ENCODE data around the gene SPG21. TPM values are rescaled to one million over a fixed set of nuclear protein-coding genes. Genes with fewer than 3 reads are reported as not detected.

SPG21 gene
- total and polyA plus RNA-seq, 2 of the 13 experiments (the other 11 are each of a cell fraction or from before 2014, with no cell fraction given) = 36.7 to 42.4 TPM

DNA sequence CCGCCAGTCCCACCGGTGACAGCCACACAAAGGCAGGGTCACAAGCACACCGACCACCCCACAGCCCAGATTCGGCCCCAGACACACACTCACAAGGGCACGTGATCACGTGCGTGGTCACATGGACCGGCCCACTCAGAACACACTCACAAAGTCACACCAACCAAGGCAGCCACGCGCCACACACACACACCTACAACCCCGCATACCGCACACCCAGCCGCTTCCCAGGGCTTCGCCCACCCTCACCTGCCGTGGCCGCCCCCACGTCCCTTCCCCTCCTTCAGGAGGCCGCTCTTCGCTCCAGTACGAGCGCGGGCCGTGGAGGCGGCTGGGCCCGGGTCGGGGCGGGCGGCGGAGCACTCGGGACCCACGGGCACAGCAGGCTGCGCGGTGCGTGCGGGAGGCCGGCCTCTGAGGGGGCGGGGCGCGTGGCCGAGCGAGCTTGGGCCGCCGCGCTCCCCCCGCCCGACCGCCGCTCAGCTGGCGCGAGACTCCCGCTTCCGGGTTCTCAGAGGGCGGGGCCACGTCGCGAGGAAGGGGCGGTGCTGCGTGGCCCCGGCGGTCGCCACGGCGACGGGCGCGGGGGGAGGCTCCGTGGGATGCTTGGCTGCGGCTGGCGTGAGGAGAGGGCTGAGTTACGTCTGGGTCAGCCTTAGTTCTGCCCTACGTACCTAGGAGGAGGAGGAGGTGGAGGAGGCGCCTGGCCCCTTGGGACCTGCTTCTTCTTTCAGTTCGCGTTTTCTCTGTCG is at the start of gene SPG21 (continued):
- TF ChIP-seq, protein P1, sequence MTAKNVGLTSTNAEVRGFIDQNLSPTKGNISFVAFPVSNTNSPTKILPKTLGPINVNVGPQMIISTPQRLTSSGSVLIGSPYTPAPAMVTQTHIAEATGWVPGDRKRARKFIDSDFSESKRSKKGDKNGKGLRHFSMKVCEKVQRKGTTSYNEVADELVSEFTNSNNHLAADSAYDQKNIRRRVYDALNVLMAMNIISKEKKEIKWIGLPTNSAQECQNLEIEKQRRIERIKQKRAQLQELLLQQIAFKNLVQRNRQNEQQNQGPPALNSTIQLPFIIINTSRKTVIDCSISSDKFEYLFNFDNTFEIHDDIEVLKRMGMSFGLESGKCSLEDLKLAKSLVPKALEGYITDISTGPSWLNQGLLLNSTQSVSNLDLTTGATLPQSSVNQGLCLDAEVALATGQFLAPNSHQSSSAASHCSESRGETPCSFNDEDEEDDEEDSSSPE (CRISPR knock-in tag; IDR thresholded peaks at IDR 0.05) = peak; percentile 74
- TF ChIP-seq GPN1 (CRISPR knock-in tag; IDR thresholded peaks at IDR 0.05; ENCODE audit: borderline replicate concordance) = no peak
- peak; percentile 80; the same call in 1 of the 2 replicates for TF ChIP-seq ZFP90 (CRISPR knock-in tag; IDR thresholded peaks at IDR 0.05; ENCODE audit: borderline replicate concordance)
- peak; percentile 27 for TF ChIP-seq HDAC2 (CRISPR knock-in tag; IDR thresholded peaks at IDR 0.05)
- peak; percentile 70; the same call in 1 of the 2 replicates for TF ChIP-seq THAP11 (CRISPR knock-in tag; IDR thresholded peaks at IDR 0.05)
- TF ChIP-seq MED8 (CRISPR knock-in tag; IDR thresholded peaks at IDR 0.05; ENCODE audit: insufficient replicate concordance) = peak; percentile 62
- TF ChIP-seq, protein P2, sequence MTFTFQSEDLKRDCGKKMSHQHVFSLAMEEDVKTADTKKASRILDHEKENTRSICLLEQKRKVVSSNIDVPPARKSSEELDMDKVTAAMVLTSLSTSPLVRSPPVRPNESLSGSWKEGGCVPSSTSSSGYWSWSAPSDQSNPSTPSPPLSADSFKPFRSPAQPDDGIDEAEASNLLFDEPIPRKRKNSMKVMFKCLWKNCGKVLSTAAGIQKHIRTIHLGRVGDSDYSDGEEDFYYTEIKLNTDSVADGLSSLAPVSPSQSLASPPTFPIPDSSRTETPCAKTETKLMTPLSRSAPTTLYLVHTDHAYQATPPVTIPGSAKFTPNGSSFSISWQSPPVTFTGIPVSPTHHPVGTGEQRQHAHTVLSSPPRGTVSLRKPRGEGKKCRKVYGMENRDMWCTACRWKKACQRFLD (CRISPR knock-in tag; IDR thresholded peaks at IDR 0.05; ENCODE audit: borderline replicate concordance) = 0 out of 2 replicates have a peak, but pooled peaks have one; percentile 67
- no peak for TF ChIP-seq ZNF552 (CRISPR knock-in tag; IDR thresholded peaks at IDR 0.05; ENCODE audit: borderline replicate concordance)
- TF ChIP-seq ISL2 (CRISPR knock-in tag; IDR thresholded peaks at IDR 0.05) = peak; percentile 18; the same call in 1 of the 2 replicates
- TF ChIP-seq, protein P3, sequence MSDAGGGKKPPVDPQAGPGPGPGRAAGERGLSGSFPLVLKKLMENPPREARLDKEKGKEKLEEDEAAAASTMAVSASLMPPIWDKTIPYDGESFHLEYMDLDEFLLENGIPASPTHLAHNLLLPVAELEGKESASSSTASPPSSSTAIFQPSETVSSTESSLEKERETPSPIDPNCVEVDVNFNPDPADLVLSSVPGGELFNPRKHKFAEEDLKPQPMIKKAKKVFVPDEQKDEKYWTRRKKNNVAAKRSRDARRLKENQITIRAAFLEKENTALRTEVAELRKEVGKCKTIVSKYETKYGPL (CRISPR knock-in tag; IDR thresholded peaks at IDR 0.05) = 0 out of 2 replicates have a peak, but pooled peaks have one; percentile 59
- TF ChIP-seq PHF5A (CRISPR knock-in tag; IDR thresholded peaks at IDR 0.05; ENCODE audit: low read depth, unreplicated experiment) = no peak
- TF ChIP-seq, protein P4, sequence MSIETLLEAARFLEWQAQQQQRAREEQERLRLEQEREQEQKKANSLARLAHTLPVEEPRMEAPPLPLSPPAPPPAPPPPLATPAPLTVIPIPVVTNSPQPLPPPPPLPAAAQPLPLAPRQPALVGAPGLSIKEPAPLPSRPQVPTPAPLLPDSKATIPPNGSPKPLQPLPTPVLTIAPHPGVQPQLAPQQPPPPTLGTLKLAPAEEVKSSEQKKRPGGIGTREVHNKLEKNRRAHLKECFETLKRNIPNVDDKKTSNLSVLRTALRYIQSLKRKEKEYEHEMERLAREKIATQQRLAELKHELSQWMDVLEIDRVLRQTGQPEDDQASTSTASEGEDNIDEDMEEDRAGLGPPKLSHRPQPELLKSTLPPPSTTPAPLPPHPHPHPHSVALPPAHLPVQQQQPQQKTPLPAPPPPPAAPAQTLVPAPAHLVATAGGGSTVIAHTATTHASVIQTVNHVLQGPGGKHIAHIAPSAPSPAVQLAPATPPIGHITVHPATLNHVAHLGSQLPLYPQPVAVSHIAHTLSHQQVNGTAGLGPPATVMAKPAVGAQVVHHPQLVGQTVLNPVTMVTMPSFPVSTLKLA (IDR thresholded peaks at IDR 0.05) = peak; percentile 95
- TF ChIP-seq, protein P5, sequence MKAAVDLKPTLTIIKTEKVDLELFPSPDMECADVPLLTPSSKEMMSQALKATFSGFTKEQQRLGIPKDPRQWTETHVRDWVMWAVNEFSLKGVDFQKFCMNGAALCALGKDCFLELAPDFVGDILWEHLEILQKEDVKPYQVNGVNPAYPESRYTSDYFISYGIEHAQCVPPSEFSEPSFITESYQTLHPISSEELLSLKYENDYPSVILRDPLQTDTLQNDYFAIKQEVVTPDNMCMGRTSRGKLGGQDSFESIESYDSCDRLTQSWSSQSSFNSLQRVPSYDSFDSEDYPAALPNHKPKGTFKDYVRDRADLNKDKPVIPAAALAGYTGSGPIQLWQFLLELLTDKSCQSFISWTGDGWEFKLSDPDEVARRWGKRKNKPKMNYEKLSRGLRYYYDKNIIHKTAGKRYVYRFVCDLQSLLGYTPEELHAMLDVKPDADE (CRISPR knock-in tag; IDR thresholded peaks at IDR 0.05) = 0 out of 2 replicates have a peak, but pooled peaks have one; percentile 55
- TF ChIP-seq RXRA (CRISPR knock-in tag; IDR thresholded peaks at IDR 0.05) = peak; percentile 36; the same call in 1 of the 2 replicates
- TF ChIP-seq, protein P6, sequence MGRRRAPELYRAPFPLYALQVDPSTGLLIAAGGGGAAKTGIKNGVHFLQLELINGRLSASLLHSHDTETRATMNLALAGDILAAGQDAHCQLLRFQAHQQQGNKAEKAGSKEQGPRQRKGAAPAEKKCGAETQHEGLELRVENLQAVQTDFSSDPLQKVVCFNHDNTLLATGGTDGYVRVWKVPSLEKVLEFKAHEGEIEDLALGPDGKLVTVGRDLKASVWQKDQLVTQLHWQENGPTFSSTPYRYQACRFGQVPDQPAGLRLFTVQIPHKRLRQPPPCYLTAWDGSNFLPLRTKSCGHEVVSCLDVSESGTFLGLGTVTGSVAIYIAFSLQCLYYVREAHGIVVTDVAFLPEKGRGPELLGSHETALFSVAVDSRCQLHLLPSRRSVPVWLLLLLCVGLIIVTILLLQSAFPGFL (CRISPR knock-in tag; IDR thresholded peaks at IDR 0.05) = 0 out of 2 replicates have a peak, but pooled peaks have one; percentile 18
- TF ChIP-seq SRSF1 (optimal IDR thresholded peaks at IDR 0.05; ENCODE audit: low read depth, low read length) = no peak
- TF ChIP-seq ZNF883 (CRISPR knock-in tag; IDR thresholded peaks at IDR 0.05; ENCODE audit: not compliant biosample characterization) = peak; percentile 73
- no peak for TF ChIP-seq ZNF773 (CRISPR knock-in tag; IDR thresholded peaks at IDR 0.05; ENCODE audit: borderline replicate concordance)
- TF ChIP-seq HOXA5 (CRISPR knock-in tag; IDR thresholded peaks at IDR 0.05) = 0 out of 2 replicates have a peak, but pooled peaks have one; percentile 42
- TF ChIP-seq ZNF234 (CRISPR knock-in tag; conservative IDR thresholded peaks at IDR 0.05) = 0 out of 2 replicates have a peak, but pooled peaks have one; percentile 50
- TF ChIP-seq ZNF501 (CRISPR knock-in tag; IDR thresholded peaks at IDR 0.05) = peak; percentile 73; the same call in 1 of the 2 replicates
- peak; percentile 91 for TF ChIP-seq SKI (IDR thresholded peaks at IDR 0.05; ENCODE audit: partially characterized antibody)
